ENCODE measurements around the gene GAS1.

DNA sequence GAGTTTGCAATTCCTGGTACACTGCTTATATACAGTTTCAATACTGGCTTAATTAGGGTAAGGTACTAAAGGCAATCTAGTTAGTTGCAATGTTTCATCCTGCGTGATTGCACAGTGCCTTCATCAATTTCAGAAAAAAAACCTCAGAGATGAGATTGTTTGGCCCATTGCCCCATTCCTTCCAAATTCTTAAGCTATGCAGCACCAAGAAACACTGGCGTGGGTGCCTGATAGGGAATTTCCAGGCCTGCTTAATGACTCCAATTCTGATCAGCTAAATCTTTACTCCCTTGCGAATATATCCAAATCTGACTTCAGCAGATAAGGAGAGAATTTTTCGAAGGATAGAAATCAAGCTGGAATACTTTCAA is 35.9 kb upstream of the GAS1 start:
- no peak for TF ChIP-seq POLR2A (IDR thresholded peaks at IDR 0.05)
- TF ChIP-seq, protein P1, sequence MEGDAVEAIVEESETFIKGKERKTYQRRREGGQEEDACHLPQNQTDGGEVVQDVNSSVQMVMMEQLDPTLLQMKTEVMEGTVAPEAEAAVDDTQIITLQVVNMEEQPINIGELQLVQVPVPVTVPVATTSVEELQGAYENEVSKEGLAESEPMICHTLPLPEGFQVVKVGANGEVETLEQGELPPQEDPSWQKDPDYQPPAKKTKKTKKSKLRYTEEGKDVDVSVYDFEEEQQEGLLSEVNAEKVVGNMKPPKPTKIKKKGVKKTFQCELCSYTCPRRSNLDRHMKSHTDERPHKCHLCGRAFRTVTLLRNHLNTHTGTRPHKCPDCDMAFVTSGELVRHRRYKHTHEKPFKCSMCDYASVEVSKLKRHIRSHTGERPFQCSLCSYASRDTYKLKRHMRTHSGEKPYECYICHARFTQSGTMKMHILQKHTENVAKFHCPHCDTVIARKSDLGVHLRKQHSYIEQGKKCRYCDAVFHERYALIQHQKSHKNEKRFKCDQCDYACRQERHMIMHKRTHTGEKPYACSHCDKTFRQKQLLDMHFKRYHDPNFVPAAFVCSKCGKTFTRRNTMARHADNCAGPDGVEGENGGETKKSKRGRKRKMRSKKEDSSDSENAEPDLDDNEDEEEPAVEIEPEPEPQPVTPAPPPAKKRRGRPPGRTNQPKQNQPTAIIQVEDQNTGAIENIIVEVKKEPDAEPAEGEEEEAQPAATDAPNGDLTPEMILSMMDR (IDR thresholded peaks at IDR 0.05) = no peak

Measured in right lobe of liver (tissue), 4 donors.